SIG-M5 (cell line): ENCODE data around the gene SIRT7.

Source experiments
- DNase-seq: peaks from one replicate; lab custom pipeline; 2025; lab: John Stamatoyannopoulos, UW

SIRT7 gene

DNA sequence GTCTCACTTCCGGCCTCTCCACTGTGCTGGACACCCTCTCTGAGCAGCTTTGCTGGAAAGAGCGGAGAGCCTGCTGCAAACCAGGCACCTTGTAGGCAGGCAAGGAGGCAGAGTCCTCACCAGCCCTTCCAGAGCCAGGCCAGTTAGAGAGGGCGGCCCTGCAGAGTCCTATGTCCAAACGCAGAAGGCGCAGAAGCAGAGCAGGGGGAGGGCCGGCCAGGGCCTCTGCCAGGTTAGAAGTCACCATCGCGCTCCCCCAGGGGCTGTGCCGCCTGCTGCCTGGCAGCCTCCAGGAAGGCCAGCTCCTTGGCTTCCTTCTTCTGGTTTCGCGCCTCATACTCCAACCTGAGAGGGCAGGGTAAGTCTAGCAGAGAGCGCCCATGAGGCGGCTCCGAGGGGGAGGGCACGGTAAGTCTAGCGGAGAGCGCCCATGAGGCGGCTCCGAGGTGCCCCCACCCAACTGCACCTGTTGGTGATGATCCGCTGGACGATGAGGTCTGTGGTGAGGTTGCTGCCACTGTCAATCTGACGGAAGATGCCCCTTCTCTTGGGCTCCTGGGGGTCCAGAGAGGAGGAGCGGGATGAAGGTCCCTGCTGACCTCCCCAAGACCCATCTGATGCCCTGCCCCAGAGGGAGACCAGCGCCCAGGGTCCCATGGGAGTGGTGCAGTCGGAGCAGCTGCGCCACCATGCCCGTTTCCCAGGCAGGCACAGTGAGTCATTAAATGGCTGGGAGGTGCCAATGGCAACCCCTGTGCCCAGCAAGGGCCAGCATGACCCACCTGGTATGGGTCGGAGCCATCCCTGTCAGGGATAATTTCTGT, 13.2 kb downstream of the SIRT7 start:
- DNase-seq: no peak

DNA sequence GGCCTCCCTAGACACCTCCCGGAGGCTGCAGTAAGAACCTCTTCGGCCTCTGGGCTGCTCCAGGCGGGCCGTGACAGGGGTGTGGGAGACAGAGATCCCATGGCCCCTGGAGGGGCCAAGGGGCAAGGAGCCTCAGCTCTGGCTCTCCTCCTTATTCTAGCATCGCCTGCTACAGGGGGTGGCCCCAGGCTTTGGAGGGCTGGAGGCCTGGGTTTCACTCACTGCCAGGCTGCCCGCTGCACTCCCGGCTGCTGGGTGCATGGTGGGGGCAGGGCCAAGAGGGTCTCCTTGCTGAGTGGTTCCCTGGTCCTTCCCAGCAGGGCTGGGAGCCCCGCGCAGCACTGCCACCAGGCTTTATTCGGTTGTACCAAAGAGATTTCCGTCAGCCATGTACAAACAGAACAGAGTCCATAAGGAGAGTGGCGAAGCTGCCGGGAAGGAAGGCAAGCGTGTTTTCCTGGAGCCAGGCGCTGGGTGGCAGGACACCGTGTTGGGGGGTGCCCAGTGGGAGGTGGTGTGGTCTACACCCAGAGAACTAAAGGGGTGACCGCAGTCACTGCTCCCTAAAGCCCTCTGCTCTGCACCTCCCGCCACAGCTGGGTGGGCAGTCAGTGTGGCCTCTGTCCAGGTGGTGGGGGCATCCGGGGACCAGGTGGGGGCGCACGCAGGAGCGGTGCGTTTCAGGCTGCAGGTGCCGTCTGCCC, 13.9 kb downstream of the SIRT7 start:
- DNase-seq: no peak

DNA sequence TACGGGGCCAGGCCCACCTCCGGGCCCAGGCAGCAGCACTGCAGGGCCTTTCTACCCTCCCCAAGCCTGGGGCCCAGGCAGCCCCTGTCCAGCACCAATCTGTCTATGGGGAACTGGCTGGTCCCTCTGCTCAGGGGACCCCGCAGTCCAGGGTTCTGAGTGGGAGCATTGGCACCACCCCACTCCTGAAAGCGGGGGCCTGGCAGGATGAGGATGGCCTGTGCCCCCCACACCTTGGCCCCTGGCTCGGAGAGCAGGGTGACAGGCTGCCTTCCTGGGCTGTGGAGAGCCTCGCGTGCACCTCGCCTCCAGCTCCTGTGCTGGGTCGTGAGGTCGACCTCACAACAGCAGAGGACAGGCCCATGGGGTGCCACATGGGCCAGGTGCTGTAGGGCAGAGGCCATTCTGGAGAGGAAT, 14.6 kb downstream of the SIRT7 start:
- DNase-seq: no peak

DNA sequence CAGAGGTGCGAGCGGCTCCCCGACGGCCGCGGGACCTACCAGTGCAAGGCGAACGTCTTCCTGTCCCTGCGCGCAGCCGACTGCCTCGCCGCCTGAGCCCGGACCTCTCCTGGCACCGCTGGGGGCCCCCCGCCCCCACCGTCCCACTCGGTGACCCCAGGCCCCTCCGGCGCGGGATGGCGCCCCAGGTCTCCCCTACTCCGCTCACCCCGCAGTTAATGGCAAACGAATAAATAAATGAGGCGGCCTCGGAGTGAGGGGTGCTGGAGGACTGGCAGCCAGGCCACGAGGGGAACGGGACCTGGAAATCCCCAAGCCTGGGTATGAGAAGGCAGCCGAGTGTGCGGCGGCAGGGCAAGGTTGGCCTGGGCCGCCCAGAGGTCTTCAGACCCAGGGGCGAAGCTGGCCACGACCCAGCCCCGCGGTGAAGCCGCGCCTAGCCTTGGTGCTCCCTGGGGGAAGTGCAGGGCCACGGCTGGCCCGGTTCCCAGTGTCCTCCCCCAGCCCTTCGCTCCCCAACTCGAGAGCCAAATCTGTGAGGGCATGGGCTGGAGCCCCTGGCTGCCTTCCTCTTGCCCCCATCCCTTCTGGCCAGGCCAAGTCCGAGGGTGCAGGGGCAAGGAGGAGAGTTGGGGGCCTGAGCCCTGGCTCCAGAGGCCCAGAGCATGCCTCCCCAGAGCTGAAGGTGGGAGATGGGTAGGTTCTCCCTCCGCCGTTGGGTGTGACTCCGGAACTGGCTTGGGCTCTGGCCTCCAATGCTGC, 15.1 kb downstream of the SIRT7 start:
- DNase-seq: no peak

DNA sequence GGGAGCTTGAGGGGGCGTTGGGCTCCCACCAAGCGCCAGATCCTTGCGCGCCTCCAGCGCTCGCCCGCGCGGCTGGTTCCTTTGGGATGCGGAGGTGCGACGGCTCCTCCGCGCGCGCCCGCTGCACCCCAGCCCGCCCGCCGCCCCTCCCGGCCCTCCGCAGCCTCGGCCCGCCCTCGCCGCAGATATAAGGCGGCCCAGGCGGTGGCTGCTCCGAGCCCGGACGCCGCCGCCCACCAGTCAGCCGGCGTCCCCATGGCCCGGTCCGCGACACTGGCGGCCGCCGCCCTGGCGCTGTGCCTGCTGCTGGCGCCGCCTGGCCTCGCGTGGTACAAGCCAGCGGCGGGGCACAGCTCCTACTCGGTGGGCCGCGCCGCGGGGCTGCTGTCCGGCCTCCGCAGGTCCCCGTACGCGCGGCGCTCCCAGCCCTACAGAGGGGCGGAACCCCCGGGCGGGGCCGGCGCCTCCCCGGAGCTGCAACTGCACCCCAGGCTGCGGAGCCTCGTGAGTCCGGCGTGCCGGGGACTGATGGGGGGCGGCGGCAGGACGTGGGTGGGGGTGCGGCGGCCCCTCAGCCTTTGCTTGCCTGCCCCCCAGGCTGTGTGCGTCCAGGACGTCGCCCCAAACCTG, 15.8 kb downstream of the SIRT7 start, which contains the start of gene NPB:
TSS of gene NPB (plus strand) at position 216 of the 630 bp plus-strand sequence. CDS start at position 256, 40 bp downstream.
- DNase-seq: no peak

DNA sequence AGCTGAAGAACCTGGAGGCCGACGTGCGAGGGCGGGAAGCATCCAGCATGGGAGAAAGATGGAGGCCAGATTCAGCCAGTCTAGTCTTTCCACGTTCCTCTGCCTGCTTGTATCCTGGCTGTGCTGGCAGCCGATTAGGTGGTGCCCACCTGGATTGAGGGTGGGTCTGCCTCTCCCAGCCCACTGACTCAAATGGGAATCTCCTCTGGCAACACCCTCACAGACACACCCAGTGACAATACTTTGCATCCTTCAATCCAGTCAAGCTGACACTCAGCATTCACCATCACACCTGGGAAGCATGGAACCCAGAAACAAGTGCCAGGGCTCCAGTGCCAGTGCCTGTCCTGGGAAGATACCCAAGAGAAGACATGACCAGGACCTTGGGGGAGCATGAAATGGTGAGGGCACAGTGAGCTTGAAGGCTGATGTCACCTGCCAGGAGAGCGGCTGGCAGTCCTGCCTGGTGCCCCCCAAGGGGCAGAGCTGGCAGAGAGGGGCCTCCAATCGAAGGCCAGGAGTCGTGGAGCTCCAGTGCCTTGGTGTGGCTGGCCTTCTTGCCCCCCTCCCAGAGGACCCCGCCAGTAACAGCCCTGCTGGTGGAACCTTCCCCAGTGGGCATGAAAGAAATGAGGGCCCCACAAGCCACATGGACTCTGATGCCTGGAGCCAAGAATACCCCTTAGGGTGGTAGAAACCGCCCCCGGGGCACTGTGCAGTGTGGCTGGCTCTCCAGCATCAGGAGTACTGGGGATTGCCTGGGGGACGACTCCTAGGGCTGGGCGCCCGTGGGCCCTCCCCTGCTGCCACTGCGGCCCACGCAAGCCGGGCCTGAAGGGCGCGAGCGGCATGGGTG, 16.6 kb downstream of the SIRT7 start:
- no peak for DNase-seq

DNA sequence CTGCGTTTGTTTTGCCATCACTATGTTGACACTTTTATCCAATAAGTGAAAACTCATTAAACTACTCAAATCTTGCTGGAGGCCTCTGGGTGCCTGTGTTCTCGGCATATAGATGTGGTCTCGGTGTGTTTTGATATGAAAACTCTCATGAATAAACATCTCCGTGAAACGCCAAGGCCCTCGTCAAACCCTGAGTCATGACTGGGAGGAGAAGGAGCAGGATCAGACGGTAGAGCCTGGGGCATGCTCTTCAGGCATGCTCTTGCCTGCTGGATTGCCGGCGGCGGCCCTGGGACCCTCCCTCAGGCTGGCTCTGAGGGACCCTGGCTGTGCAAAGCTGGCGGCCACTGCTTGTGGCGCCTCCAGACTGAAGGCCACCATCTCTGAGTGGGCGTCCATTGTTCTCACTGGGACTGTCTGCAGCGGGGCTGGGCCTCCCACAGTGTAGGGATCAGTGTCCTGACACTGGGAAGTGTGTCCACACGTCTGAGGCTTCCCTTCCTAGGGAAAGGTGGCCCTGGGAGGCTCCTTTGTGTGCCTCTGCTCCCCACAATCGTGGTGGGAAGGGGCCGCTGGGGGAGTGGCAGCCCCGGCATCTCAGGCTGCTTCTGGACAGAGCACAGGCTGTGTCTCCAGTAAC, 17.7 kb downstream of the SIRT7 start:
- no peak for DNase-seq

DNA sequence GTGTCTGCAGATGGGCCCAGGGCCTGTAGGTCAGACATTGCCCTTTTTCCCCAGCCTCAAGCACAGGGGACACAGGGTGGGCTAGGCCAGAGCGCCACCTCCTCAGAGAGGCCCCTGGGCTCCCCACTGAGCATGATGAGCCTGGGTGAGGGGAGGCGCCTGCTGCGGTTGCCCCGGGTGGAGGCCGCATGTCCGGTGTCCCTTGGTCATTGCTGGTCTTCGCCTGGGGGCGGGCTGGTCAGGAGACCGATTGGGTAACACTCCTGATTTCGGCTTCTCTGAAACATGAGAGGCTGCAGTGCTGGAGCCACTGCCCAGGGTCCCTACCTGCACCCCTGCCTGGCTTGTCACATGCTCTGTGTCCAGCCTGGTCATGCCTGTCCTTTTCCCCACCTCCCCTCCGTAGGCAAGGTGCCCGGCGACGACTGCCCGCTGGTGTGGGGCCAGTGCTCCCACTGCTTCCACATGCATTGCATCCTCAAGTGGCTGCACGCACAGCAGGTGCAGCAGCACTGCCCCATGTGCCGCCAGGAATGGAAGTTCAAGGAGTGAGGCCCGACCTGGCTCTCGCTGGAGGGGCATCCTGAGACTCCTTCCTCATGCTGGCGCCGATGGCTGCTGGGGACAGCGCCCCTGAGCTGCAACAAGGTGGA, 18.3 kb downstream of the SIRT7 start:
- no peak for DNase-seq

DNA sequence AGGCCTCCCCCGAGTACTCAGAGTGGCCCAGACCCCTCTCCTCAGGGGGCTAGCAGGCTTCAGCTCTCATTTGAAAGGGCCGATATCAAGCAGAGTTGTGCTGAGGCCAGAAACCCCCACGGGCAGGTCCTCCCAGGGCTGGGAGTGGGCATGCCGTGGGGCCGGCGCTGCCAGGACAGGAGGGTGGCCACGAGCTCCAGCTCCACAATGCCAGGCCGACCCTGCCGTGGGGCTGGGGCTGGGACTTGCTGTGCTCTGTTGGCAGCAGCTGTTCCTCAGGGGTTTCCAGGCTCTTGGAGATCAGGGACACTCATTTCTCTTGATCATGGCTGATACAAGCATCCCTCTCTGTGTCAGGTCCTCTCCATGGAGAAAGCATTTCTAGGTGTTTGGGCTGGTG, 19.1 kb downstream of the SIRT7 start:
- DNase-seq: no peak

DNA sequence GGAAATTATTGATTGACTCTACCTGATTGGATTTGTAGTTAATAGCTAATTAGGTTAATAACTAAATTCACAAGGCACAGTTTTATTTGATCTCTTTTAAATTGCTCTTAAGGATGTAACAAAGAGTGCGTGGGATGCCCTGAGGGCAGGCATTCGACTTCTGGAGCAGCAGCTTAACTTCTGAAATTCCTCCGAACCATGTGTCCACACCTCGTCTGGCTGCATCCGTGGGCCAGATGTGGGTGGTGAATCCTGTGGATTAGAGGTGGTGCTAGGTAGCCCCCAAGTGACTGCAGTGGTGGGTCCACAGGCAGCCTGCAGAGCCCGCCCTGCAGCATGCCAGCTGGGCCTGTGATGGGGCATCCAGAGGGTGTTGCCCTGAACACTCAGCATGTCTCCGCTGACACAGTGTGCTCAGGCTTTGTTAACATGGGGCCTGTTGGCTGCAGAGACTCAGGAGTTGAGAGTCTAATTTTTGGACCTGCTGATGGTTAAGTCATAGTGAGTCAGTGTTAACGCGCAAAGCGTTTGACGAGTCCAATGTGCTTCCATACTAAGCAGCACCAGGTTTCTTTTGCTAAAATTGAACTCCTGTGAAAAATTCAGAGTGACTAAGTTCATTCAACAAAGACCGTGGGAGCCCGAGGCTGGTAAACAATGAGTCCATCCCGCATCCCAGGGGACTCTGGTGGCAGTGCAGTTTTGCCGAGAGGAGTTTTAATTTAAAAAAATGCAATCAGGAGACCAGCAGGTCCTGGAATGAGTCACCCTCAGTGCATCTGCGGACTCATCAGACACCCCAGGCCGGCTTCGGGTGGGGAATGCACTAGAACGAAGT, 19.7 kb downstream of the SIRT7 start:
- DNase-seq: no peak

DNA sequence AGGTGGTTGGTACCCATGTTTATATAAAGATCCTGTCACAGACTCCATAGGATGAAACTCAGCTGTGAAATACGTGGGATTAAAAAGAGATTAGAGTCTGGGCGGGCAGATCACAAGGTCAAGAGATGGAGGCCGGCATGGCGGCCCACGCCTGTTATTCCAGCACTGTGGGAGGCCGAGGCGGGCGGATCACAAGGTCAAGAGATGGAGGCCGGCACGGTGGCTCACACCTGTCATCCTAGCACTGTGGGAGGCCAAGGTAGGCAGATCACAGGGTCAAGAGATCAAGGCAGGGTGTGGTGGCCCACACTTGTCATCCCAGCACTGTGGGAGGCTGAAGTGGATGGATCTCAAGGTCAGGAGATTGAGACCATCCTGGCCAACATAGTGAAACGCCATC, 22.6 kb downstream of the SIRT7 start:
- no peak for DNase-seq

DNA sequence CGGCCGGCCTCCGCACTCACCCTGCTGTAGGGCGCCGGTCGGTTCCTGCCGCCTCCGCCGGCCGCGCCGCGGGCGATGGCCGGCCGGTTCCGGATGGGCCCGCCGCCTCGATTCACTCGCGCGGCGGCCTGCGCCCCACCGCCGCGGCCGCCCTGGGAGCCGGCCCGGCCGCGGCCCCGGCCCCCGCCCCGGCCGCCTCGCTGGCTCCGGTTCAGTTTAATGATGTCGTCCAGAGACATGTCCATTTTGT, 26.7 kb downstream of the SIRT7 start:
- no peak for DNase-seq

DNA sequence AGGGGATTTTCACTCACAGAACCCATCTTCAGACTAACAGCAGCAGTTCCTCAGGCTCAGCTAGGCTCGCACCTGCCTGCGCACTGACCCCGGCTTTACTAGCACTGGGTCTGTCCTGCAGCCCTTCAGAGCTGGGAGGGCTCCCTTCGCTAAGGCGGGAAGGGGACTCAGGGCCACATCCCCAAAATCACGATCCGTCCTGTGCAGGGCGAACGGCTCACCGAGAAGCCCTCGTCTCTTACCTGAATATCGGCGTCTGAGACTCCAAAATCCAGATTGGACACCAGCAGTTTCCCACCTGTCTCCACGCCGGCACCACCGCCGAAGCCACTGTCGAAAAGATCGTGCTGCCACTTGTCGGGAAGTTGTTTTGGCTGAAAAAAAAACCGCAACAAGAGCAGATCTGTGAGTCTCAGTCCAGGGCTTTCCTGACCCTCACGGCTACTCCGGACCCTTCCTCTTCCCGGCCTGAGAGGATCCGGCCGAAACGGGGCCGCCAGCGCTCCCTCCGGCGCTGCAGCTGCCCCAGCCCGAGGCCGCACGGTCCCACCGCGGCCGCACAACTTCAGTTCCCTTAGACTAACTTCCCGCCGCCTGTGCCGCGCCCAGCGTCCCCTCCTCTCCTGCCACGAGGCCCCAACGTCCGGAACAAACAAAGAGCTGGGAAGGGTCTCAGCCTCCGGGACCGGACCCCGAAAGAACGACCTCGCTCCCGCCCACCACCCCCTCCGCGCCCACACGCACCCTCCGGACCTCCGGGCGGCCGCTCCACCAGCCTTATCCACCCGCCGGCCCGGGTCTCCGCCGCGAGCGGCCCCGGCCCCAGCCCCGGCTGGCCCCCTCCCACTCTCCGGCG, 27.3 kb downstream of the SIRT7 start:
- DNase-seq: no peak

DNA sequence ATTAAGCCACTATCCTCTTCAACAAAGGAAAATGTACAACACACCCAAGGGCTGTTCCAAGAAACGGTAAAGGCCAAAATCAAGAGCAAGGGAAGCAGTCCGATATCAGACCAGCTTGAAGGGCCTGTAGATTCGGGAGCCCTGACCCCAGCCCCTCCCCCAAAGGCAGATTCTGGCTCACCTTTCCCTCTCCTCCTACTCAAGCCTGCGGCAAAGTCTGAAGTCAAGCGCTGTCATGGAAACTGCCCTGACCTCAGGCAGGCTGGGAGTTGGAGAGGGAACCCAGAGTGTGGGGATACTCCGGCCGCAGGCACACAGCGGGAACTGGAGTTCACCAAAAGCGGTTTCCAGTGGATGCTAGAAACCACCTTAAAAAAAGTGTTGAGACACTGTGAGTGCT, 28.4 kb downstream of the SIRT7 start:
- DNase-seq: no peak

DNA sequence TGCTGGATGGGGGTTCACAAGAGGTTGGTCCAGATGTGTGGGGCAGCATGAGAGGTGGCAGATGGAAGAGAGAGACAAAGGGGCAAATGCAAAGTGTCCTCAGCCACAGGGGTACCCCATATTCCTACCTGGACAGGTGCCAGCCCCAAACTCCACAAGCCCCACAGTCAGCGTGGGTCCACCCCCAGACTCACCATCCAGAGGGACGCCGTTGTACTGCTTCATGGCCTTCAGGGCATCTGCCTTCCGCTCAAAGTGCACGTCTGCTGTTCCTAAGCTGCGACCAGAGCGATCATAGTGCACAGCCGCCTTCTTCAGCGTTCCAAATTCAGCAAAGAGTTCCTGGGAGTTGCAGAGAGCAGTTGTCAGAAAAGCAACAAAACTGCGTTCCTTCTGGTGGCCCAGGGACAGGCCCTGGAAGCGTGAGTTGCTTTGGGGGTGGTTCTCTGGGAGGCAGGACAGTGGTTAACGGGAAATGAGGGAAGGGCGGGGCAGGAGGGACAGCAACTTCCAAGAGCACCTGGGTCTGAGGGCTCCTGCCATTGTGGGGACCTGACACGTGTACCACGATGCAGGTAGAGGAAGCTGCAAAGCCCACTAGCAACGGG, 28.9 kb downstream of the SIRT7 start:
- no peak for DNase-seq

DNA sequence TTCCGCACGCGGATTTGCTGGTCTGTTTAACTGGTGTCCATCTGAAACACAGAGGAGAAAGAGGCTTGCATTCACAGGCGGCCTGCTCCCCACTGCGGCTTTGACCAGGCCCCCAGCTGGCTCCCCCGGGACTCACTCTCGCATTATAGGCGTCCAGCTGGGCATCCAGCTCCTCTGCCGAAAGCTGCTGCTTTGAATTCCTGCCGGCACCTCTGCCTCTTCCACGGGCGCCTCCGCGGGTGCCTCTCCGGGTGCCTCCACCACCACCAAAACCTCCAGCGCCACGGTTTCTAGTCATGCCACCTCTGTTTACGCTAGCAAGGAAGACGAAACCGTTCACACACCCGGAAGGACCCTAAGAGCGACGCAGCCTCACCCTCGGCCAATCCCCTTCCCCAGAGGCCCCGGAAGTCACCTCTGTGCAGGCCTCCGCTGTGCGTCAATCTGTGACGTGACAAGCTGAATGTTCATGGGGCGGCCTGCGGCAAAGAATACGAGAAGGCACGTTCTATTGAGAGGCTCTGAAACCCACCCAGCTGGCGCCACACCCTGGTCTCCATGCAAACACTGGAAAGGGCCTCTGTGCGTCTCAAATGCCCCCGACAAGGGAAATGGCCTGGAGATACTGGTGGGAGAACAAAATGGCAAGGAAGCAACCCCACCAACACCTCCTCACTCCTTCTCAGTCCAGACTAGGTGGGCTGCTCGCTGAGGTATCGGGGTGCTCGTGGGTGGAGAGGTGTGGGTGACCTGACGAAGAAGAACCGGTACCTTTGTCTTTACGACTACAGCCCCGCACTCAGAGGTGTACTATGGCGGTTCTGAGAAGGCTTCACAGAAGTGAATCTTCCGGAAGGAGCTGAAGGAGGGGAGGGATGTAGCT, 29.6 kb downstream of the SIRT7 start:
- DNase-seq: no peak

DNA sequence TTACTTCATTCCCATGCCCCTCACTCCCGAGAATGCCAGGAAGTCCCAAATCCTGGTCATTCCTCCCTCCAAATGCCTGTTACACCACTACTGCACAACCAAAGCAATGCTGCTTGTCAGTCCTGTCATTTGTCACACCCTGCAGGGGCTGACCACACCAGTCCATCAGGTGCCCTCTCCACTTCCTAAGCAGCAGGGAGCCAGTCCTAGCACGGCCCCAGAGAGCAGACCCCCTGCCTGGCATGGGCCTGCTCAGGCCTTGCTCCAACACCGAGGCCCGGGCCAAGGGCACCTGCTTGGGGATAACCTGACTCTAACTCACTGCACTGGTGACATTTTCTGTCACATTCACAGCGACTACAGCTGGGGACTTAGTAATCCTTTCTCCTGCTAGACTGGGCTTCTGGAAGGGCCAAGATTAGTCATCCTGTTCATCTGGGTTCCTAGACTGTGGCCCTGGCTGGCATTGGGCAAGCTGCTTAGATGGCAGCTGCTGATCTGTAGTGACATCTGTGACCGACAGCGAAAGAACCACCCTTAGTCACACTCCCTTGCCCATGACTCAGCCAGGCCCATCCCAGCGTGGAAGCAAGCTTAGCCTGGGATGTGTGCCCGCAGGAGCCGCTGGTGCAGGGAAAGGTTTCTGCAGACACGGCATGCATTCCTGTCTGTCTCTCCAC, 32.0 kb downstream of the SIRT7 start:
- no peak for DNase-seq
